GM21576 (cell line): ENCODE results near the gene CDK4.
"Not testable (repeated sequence)": the region's sequence is repeated elsewhere in the genome, so short reads cannot be mapped to it uniquely, and the experiment has no call there.

Experiments used
- ATAC-seq: cut with Tn5 transposase; IDR thresholded peaks from one replicate; pipeline ENCODE4 v1.9.1; 2021; ENCODE audit warnings: mild to moderate bottlenecking, moderate library complexity; ENCODE audit not compliant: unreplicated experiment

CDK4 gene

GRCh38 chr12:57715036-57715748 lies 36.9 kb downstream of the CDK4 start:
- not testable (repeated sequence) for ATAC-seq

GRCh38 chr12:57713209-57713608 lies 38.9 kb downstream of the CDK4 start:
- no peak for ATAC-seq

- ATAC-seq = no peak
Measured at GRCh38 chr12:57712701-57713100, 39.4 kb downstream of the CDK4 start.

- ATAC-seq = no peak
Measured at GRCh38 chr12:57708296-57708695, 43.8 kb downstream of the CDK4 start.

GRCh38 chr12:57707250-57707649 lies 44.9 kb downstream of the CDK4 start:
- no peak for ATAC-seq

- ATAC-seq = no peak
Measured at GRCh38 chr12:57700317-57700716, 51.8 kb downstream of the CDK4 start.

GRCh38 chr12:57698414-57698813 lies 53.7 kb downstream of the CDK4 start:
- ATAC-seq = no peak
